OCI-LY7 (cell line): ENCODE measurements around the gene DOLPP1.

ENCODE experiments used
- CTCF ChIP-seq: fragments of 200-600 bp; sonication (generic); conservative IDR thresholded peaks from 2 replicates; pipeline ENCODE4 v1.5.1; 2014; ENCODE audit warnings: mild to moderate bottlenecking, antibody characterized with exemption, low read length, moderate library complexity, mixed read lengths
- EZH2phosphoT487 ChIP-seq: fragments of 200-600 bp; sonication (generic); IDR thresholded peaks from 2 replicates; pipeline ENCODE4 v1.6.1; 2018; ENCODE audit warnings: low read depth, borderline replicate concordance, mild to moderate bottlenecking, mixed run types, antibody characterized with exemption, low read length, moderate library complexity, mixed read lengths

GRCh38 chr9:129080298-129080600, 662 bp upstream of the DOLPP1 start:
- TF ChIP-seq EZH2phosphoT487 (no peak), CTCF (no peak)
